HEK293T (cell line): Measurements from ENCODE around the gene SDR42E1.

Experiments used
- HDGF ChIP-seq: fragments of 450-650 bp; IDR thresholded peaks from 2 replicates; pipeline ENCODE4 v1.6.1; 2017; ENCODE audit warnings: antibody characterized with exemption, borderline replicate concordance
- TARDBP ChIP-seq: fragments of 450-650 bp; IDR thresholded peaks from 2 replicates; pipeline ENCODE4 v1.6.1; 2016
- ZNF384 ChIP-seq: fragments of 450-650 bp; IDR thresholded peaks from 2 replicates; pipeline ENCODE4 v1.6.1; 2016
- TF ChIP-seq, protein P1 (sequence below): fragments of 450-650 bp; IDR thresholded peaks from 2 replicates; pipeline ENCODE4 v1.6.1; 2016

DNA sequence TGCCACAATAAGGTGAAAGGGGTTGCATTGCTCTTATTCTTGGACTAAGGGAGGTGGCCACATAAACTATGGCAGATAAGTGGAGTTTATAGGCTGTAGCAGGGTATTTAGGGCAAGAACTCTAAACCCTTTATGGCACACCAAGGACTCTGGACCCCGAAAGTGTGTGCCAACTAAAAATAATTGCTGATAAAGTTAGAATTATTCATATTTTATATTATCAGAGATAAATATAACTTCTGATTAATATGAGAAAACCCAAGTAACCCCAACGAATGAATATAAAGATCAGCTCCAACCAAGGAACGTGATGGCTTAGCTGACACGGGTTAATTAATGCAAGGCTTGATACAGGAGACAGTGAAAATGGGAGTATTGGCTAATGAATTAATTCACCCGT lies 8.8 kb upstream of the SDR42E1 start:
- TF ChIP-seq HDGF = no peak
- no peak for TF ChIP-seq ZNF384
- TF ChIP-seq TARDBP = no peak
- TF ChIP-seq, protein P1, sequence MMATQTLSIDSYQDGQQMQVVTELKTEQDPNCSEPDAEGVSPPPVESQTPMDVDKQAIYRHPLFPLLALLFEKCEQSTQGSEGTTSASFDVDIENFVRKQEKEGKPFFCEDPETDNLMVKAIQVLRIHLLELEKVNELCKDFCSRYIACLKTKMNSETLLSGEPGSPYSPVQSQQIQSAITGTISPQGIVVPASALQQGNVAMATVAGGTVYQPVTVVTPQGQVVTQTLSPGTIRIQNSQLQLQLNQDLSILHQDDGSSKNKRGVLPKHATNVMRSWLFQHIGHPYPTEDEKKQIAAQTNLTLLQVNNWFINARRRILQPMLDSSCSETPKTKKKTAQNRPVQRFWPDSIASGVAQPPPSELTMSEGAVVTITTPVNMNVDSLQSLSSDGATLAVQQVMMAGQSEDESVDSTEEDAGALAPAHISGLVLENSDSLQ = no peak
